NOMO-1 (cell line): ENCODE results near the gene MEOX2.
A peak's percentile ranks its signal among the peaks of the same experiment; 100 is the strongest.

Source experiments
- DNase-seq, 2 experiments: peaks; one replicate each; lab custom pipeline; 2025; ENCODE audit not compliant: unreplicated experiment in 2 of 2; lab: John Stamatoyannopoulos, UW

MEOX2 gene

DNA sequence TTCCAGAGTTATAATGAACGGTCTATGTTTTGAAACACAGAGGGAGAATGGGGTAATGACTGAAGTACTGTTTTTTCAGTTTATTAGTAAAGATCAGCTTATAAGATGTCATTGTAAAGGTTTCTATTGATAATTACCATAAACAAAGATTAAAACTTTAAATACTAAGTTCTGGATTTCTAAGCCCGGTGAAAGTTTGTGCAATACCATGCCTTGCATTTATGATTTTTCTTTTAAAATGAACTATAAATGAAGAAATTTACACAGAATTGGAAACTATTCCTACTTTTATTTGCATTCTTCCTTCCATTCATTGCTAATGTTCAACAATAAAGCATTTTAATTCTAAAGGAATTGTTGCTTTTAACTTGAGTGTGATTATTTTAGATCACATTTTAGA lies 4.9 kb downstream of the MEOX2 start:
- DNase-seq: no peak

DNA sequence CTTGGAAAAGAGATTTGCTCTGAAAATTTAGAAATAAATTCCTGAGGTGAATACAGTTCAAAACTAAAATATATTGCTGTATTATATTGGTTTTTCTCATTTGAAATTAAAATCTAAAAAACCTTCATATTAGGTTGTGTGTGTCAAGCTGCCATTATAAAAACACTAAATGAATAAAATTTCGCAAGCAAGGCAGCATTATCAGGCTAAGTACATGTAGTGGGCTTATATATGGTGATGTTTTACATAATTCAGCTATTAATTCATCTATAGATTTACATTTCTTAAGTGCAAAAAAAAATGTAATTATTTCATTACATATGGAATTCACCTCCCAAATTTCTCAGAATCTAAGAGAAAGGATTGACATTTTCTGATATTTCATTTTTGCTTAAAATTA lies 5.3 kb downstream of the MEOX2 start:
- DNase-seq: no peak

DNA sequence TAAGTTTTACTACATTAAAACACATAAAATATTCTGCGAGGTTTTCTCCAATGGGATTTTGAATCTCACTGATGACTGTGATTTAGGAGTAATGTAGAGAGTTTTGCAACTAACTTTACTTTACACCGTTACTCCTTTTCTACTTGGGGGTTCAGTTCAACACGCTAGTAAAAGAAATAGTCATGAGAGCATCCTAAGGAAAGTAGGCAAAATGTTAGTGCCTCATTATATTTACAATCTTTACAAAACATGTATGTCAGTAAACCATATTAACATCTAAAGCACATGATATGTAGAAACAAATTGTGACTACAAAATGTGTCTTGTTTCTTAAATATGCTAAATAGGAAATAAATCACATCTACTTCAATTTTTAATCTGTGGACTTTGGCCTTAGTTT lies 6.0 kb downstream of the MEOX2 start:
- no peak for DNase-seq

DNA sequence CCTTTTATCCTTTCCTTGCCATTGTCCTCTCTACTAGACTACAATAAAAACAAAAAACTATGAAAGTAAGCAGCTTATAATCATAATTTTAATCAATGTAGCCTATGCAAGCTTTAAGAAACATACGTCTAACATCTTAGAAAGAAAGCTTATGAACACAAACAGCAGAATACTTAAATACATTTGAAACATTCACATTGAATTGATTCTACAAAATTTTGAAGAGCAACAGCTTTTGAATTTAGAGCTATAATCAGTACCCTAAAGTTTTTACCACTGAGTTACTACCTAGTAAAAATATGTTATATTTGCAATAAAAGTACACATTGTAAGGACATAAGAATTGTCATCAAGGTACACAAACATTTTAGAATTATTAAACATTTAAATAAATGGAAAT lies 7.2 kb downstream of the MEOX2 start:
- DNase-seq: no peak

DNA sequence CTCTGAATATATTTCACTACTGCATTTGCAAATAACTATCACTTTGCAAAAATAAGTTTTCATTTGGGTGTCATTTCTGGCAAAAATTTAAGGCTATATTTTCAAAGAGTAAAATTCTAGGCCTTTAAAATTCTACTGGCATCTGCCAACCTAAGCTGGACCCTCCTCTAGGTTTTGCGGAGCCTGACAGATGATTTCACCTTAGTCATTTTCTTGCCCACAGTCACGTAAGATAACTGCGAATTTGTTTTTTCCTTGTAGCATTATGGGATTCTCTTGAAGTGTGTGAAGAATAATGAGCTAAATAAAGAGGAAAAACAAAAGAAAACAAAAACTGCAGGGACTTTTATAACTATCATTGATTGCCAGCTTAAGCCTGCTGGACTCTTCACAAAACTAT lies 7.8 kb downstream of the MEOX2 start:
- no peak for DNase-seq

DNA sequence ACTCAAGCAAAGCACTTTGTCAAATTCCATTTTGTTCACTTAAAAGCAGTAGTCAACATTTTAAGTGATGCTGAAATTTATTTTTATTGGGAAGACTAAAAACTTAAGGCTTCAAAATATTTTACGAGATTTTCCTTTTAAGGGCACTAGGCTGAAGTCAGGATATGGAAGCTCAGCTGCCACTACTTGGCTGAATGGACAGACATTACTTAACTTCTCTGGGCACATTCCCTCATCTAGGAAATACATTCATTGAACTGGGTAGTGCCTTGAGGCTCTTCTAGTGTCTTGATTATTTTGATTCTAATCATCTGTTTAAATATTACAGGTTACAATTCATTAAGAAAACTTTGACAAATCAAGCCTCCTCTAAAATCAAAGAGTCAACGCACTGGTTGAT lies 11.1 kb downstream of the MEOX2 start:
- no peak for DNase-seq

DNA sequence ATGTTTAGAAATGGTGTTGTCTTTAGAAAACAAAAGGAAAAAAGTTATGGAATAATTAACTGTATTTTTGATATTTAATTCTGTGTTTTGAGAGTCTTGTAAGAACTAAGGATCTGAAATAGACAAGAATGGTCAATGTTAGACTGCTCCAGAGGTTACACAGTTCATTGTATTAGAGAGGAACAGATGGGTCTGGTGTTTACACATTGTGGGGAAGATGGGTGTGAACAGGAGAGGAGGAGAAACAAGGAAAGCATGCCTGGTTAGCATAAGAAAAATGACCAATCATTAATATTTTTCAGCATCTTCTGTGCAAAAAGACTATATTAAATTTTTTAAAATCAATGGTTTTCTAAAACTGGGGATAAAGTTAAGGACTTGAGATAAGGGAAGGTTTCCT lies 11.9 kb downstream of the MEOX2 start:
- DNase-seq: no peak

DNA sequence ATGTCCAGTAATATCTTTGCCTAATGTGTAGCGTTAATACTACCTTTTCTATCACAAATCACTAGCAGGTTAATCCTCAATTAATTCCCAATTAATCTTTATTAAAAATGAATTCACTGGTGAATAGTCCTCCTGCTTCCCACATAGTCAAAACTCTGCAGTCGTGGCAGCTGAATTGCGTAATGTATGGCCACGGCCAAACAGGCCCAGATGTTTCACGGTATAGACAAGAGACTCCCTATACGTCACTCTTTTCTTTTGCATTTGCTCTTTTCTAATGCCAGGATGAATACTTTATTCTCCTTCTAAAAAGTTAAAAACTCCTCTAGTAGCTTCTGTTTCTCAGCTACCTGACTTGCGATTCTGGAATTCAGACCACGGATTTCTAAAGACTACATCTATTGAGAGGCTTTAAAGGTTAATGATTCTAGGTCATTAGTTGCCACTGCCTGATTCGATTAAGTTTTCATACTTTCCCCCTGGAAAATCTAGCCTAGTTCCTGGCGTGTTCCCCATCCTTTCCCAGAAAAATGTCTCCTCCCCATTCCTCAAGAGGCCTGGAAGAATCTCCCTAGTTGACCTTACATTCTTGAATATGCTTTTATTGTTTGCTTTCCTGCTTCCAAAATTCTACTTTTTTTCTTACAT lies 16.9 kb downstream of the MEOX2 start:
- no peak for DNase-seq

DNA sequence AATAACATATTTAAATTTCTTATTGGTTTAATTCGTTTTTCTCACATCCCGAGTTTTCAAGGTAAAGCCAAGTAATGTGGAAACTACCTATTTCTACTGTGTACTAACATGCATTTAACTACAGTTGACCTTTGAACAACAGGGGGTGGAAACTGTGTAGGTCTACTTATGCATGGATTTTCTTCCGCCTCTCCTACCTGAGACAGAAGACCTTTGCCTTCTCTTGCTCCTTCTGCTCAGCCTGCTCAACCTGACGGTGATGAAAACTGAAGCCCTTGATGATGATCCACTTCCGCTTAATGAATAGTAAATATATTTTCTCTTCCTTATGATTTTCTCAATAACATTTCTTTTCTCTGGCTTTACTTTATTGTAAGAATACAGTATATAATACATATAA lies 18.5 kb downstream of the MEOX2 start:
- no peak for DNase-seq

DNA sequence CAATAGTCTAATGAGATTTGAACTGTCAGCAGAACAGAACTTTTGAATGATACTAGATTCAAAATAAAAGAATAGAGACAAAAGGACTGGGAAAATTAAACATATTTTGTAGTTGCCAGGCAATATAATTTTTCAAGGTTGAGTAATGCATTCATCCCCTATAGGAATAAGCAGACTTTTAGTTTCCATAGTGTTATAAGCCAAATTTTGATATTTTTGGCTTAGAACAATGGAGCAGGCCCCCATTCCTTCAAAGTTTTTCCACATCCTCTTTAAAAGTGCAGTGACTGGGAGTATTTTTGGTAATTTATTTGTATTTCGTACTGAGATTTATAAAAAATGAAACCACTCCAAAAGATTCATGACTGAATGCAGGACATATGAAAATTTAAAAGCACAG lies 24.0 kb downstream of the MEOX2 start:
- no peak for DNase-seq

DNA sequence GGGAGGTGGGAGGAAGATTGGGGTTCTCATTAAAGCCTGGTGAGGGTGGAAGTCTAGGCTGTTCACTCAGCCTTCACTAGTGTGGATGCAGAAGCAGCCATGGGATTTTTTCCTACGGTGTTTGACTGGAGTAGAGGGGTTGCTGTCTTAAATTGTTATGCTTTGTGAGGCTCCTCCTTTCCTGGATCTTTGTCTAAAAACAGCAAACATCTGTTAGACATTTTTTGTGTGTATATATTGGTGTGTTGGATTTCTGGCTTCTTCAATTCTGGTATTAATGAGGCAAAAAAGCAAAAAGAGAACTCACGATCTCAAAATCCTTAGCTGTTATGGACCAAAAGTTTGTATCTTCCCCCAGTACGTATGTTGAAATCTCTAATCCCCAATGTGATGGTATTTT lies 28.2 kb downstream of the MEOX2 start:
- no peak for DNase-seq

DNA sequence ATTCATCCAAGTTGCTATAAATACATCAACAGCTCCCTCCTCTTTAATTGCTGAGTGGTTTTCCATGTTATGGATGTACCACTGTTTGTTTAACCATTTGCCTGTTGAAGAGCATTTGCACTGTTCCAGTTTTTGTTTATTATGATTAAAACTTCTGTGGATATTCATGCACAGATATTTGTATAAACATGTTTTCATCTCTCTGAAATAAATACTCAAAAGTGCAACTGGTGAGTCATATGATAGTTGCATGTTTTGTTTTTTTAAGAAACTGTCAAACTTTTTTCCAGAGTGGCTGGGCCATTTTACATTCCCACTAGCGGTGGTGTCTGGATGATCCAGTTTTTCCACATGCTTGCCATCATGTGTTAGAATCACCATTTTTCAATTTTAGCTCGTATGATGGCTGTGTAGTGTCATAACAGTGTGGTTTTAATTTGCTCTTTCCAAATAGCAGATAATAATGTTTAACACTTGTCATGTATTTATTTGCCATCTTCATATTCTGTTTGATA lies 33.6 kb downstream of the MEOX2 start:
- no peak for DNase-seq

DNA sequence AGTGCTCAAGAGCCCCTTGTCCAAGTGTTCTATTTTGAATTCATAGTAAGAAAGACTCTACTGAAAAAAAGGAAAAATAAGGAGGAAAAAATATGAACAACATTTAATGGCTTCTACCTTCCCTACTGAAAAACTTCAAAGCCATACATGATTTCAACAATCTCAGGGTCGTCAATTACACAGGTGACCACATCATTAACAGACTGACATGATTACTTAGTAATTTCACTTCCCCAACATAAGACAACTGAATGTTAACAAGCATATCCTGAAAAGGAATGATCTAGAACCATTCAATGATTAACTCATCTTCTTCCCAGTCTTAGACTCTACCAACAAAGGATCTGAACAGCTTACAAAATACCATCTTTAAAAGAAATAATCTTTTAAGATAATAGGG lies 34.8 kb downstream of the MEOX2 start:
- peak in 1 of 2 experiments; percentile 27 for DNase-seq

DNA sequence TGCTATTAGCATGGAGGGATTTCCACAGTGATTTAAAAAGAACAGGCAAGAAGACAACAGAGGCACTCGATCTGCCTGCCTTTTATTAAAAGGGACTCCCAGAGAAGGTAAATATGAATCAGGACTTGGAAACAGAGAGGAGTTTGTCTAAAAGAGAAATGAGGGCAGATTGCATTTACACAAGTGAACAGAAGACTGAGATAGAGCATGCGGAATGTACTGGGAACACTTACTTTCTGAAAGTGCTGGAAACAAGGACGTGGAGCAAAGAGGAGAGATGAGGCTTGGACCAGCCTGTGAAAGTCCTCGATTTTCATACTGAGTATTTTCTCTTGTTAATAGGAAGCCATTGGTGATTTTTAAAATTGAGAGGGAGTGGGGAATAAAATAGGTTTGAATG lies 35.7 kb downstream of the MEOX2 start:
- no peak for DNase-seq

DNA sequence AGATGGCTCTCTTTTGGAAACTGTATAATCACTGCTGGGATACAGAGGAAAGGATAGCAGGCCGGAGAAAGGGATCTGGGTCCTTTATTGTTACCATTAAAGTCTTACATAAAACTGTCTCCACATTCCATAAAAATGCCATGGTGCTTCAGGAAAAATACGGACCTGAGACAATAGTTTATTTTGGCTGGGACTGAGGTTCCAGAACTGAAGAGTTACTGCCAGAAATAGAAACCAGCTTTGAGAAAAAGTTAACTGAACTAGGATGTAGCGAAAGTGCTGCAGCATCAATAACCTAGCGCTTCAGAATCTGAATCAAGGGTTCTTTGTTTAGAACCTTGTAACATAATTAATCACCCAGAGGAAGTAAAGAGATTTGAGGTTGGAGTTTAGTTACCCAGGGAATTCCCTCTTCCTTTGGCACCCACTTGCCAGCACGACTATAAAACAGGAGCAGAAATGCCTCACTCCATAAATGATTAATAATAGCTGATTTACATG lies 38.0 kb downstream of the MEOX2 start:
- DNase-seq: no peak

DNA sequence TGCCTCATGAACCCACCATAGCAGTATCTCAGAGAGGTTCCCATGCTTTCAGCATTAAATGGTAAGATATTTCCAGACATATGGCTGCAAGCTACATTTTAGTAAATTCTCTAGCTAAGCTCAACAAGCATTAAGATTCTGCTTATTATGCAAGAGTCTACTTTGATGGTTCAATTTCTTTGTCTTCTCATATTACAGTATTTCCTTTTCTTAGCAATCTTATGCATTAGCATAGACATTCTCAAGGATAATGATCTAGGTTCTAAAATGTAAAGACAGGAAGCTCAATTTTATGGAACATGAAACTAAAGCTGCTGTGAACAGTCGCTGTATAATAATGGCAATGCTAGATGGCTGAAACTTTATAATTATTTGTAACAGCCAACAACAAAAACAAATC lies 39.2 kb downstream of the MEOX2 start:
- no peak for DNase-seq

DNA sequence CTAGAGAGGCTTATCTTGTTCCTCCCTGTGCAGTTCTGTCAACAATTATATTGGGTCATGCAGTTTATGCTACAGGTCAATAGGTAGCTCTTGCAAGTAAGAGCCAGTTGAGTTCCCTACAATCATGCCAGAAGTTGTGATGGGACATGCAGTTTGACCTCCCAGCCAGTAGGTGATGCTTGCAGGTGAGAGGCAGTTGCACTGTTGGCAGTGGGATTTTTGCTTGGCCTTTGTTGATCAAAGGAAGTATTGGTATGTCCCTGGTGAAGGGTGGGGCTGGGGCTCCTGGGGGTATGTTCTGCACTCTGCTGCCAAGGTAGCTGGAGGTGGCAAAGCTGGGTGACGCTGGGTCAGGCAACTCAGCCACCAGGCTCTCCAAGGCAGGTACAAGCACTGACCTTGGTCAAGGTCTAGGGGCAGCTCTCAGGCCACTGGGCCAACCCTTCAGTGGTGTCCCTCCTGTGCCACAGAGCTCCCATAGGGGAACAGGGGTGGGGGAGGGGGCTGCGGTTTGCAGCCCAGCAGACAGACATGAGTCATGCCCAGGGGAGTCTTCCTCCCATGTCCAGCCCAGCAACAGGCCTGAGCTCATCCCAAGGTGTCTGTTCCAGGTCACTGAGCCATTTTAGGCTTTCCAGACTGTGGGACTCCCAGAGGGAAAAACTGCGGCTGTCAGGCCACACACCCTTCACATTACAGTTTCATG lies 43.3 kb downstream of the MEOX2 start:
- no peak for DNase-seq

DNA sequence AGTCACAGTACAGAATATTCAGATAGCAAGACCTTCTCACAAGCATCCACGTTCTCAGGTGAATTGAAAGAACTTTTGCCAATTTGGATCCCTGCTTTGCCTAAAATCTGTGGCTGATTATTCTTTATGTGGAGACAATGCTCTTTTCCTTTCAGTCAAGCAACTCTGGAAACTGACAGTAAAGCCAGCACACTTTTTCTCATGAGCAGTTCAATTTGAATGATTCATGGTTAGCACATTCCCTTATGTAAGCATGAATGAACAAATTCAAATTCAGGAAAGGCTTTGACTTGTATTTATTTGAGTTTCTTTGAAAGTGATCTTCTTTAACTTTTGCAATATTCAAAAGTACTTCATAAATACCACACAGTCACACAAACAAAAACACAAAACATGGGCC lies 57.6 kb downstream of the MEOX2 start:
- DNase-seq: no peak

DNA sequence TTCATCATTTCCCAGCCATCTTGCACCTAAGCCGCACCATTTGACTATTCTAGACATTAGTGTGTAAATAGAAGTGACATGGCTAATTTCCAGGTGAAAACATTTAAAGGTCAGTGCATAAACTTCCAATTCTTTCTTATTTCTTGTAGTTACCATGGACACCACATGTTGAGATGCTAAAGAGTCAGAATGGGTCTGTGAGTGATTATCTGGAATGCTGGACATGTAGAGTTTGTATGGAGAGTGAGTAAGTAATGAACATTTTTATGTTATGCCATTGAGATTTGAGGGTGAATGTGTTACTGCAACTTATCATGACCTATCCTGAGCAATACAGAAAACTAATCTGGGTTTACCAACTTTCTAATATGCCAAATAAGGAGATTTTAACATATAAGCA lies 60.4 kb downstream of the MEOX2 start:
- no peak for DNase-seq

DNA sequence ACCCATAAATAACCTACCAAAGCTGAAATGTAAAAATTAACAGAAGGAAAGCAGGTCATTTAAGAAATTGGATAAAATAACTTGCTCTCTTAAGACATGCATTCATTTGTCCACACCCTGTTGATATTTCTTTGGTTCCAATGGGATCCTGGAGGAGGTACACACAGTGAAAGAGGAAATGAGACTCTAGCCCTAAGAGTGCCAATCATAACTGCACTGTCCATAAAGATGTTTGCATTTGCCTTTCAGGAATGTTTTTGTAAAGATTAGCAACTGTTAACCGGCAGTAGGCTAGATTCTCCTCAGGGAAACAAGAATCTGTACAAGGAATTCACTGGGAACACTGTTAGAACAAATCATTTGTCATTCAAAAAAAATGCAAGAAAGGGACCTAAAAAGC lies 61.0 kb downstream of the MEOX2 start:
- DNase-seq: no peak

DNA sequence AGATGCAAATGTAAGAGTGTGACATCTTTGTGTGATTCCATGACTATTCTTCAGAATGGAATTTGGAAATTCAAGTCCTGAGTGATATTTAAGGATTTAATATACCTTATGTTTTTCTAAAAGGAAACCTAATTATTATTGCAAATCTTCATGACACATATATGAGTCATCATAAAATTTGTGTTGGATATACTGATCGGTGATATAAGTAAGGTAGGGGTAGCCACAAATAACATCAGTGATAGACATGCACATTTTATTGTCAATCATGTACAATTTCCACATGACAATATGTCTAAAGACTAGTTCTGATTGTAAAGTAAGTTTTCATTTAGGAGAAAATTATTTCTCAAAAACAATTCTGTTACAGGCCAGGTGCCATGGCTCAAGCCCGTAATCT lies 65.0 kb downstream of the MEOX2 start:
- DNase-seq: no peak

DNA sequence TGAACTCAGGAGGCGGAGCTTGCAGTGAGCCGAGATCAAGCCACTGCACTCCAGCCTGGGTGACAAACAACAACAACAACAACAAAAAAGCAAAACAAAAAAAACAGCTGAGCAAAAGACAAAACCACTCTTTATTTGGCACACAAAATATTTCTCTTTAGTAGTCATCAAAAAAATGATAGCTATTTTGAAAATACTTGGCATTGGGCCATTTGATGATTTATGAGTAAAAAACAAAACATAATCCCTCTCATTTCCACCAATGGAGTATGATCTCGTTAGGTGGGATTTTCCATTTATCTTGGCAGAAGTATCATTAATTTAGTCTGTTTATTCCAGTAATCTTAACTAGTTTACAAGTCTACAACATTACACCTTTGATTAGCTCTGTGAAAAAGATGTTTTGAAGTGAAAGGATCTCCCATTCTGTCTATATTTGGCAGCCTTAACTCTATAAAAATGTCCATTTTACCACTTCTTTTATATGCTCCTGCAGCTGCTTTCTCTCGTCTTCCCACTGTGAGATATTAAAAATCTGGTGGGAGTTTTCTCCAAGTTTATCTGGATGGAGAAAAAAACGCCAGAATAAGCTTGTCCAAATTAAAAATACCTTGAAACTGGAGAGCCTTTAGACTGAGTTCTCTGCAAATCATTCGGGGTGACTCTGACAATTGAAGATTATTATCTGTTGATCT lies 65.8 kb downstream of the MEOX2 start:
- DNase-seq: no peak
